GM21360 (cell line): ENCODE measurements around the gene TMEM151B.
A peak's percentile ranks its signal among the peaks of the same experiment; 100 is the strongest.

ENCODE experiments used
- ATAC-seq: cut with Tn5 transposase; IDR thresholded peaks from one replicate; pipeline ENCODE4 v1.9.1; 2021; ENCODE audit warnings: mild to moderate bottlenecking, moderate library complexity; ENCODE audit not compliant: unreplicated experiment

TMEM151B gene

GRCh38 chr6:44263354-44264100 is 6.7 kb upstream of the TMEM151B start:
- ATAC-seq: no peak

GRCh38 chr6:44264154-44265006 is 5.9 kb upstream of the TMEM151B start:
- no peak for ATAC-seq

- peak; percentile 32 for ATAC-seq
These were observed 5.1 kb upstream of the TMEM151B start, which contains the start of gene NFKBIE for GRCh38 chr6:44265007-44265721. TSS of gene NFKBIE (minus strand) at chr6:44265551. CDS start at chr6:44265346, 205 bp downstream.

- ATAC-seq: no peak
These were observed 4.5 kb upstream of the TMEM151B start for GRCh38 chr6:44265722-44266233.

GRCh38 chr6:44266347-44266746 is 3.9 kb upstream of the TMEM151B start:
- no peak for ATAC-seq

- no peak for ATAC-seq
These were observed 3.0 kb upstream of the TMEM151B start for GRCh38 chr6:44267252-44267651.

- no peak for ATAC-seq
These were observed 2.1 kb upstream of the TMEM151B start for GRCh38 chr6:44268095-44268628.

- no peak for ATAC-seq
These were observed 901 bp upstream of the TMEM151B start for GRCh38 chr6:44269178-44269920.

GRCh38 chr6:44270526-44271405 is 516 bp downstream of the TMEM151B start:
- ATAC-seq: no peak

GRCh38 chr6:44271406-44271723 is 1.1 kb downstream of the TMEM151B start:
- no peak for ATAC-seq

GRCh38 chr6:44271914-44272313 is 1.7 kb downstream of the TMEM151B start:
- ATAC-seq: no peak

GRCh38 chr6:44272529-44272928 is 2.3 kb downstream of the TMEM151B start:
- ATAC-seq: no peak

GRCh38 chr6:44272999-44273566 is 2.8 kb downstream of the TMEM151B start:
- no peak for ATAC-seq

GRCh38 chr6:44273617-44274016 is 3.4 kb downstream of the TMEM151B start:
- no peak for ATAC-seq

- no peak for ATAC-seq
These were observed 5.1 kb downstream of the TMEM151B start for GRCh38 chr6:44275271-44275748.

GRCh38 chr6:44275749-44276648 is 5.7 kb downstream of the TMEM151B start:
- no peak for ATAC-seq

GRCh38 chr6:44276667-44277640 is 6.7 kb downstream of the TMEM151B start:
- no peak for ATAC-seq
